A549 (cell line): Measurements from ENCODE around the gene PTPRH. TPM values are rescaled to one million over a fixed set of nuclear protein-coding genes. Genes with fewer than 3 reads are reported as not detected.
A peak's percentile ranks its signal among the peaks of the same experiment; 100 is the strongest.

Experiments used
- ATAC-seq, 2 experiments: fragments of 200-7000 bp in 1 of 2; fragments of >200 bp in 1 of 2; cut with Nextera tagmentation in 1 of 2; cut with Tn5 transposase in 1 of 2; 3 replicates each; pipeline versions ENCODE4 v1.8.0 to v1.9.1; 2018 to 2020; ENCODE audit warnings: mild to moderate bottlenecking in 1 of 2, moderate library complexity in 1 of 2
- CTCF ChIA-PET: fragments of 300-600 bp; sonication (Branson Sonifier 250); formaldehyde crosslinking; extraction: SDS; loops from one replicate; lab custom pipeline; 2021; ENCODE audit warnings: antibody characterized with exemption, inconsistent platforms; lab: Yijun Ruan, JAX
- POLR2A ChIA-PET: fragments of 350-600 bp; formaldehyde crosslinking; extraction: SDS; loops from one replicate; lab custom pipeline; 2021; ENCODE audit warnings: antibody characterized with exemption, inconsistent platforms; lab: Yijun Ruan, JAX
- DNase-seq, 2 experiments: peaks; one replicate each; pipeline versions ENCODE4 v3.0.0 to v3.0.0-alpha.2; 2011 to 2016; ENCODE audit warnings: low read depth in 1 of 2, low spot score in 1 of 2
- FAIRE-seq: peaks from 2 replicates; lab custom pipeline; 2011; peaks lifted over from hg19 to GRCh38; lab: Jason Lieb, UNC
- H3K27ac ChIP-seq, 2 experiments: fragments of >200 bp; sonication (Bioruptor Twin); formaldehyde crosslinking; 3 replicates each; pipeline ENCODE4 v1.5.1; 2016 to 2017
- H3K4me1 ChIP-seq: fragments of >200 bp; sonication (Bioruptor Twin); formaldehyde crosslinking; 3 replicates; pipeline ENCODE4 v1.6.1; 2016
- H3K4me2 ChIP-seq: fragments of >200 bp; sonication (Bioruptor Twin); formaldehyde crosslinking; 3 replicates; pipeline ENCODE4 v1.6.1; 2016
- H3K4me3 ChIP-seq: fragments of >200 bp; sonication (Bioruptor Twin); formaldehyde crosslinking; 3 replicates; pipeline ENCODE4 v1.5.1; 2016
- H3K9me3 ChIP-seq: fragments of >200 bp; sonication (Bioruptor Twin); formaldehyde crosslinking; 3 replicates; pipeline ENCODE4 v1.6.1; 2016
- ATOH8 ChIP-seq: fragments of 250-450 bp; sonication (Bioruptor Pico); IDR thresholded peaks from 2 replicates; pipeline ENCODE4 v1.5.0; 2020; ENCODE audit warnings: low read depth, mild to moderate bottlenecking, moderate library complexity
- BCL3 ChIP-seq: fragments of >200 bp; sonication (Bioruptor Twin); formaldehyde crosslinking; IDR thresholded peaks from 3 replicates; pipeline ENCODE4 v1.6.1; 2016
- BHLHE40 ChIP-seq: IDR thresholded peaks from 2 replicates; pipeline ENCODE4 v1.6.1; 2012; ENCODE audit warnings: low read depth, low read length, inconsistent platforms
- CEBPB ChIP-seq, 2 experiments: fragments of >200 bp in 1 of 2; sonication (Bioruptor Twin) in 1 of 2; formaldehyde crosslinking in 1 of 2; IDR thresholded peaks; 2 replicates each; pipeline ENCODE4 v1.6.1; 2012 to 2016
- CHD2 ChIP-seq: fragments of 150-350 bp; IDR thresholded peaks from 2 replicates; pipeline ENCODE4 v1.6.1; 2014; ENCODE audit warnings: low read length; ENCODE audit not compliant: partially characterized antibody
- CHD4 ChIP-seq: fragments of 200-600 bp; sonication (generic); IDR thresholded peaks from 2 replicates; pipeline ENCODE4 v1.6.1; 2016; ENCODE audit warnings: antibody characterized with exemption, mild to moderate bottlenecking, borderline replicate concordance
- CTCF ChIP-seq: fragments of >200 bp; sonication (Bioruptor Twin); formaldehyde crosslinking; IDR thresholded peaks from 3 replicates; pipeline ENCODE4 v1.5.1; 2016
- E2F6 ChIP-seq: IDR thresholded peaks from 2 replicates; pipeline ENCODE4 v1.6.1; 2012; ENCODE audit warnings: low read depth, borderline replicate concordance
- EHF ChIP-seq: fragments of 250-450 bp; sonication (Bioruptor Pico); IDR thresholded peaks from 2 replicates; pipeline ENCODE4 v1.5.0; 2020; ENCODE audit warnings: mild to moderate bottlenecking
- EHMT2 ChIP-seq: fragments of 200-600 bp; sonication (generic); IDR thresholded peaks from 2 replicates; pipeline ENCODE4 v1.6.1; 2016; ENCODE audit warnings: antibody characterized with exemption, low read depth, mild to moderate bottlenecking, moderate library complexity
- FOSB ChIP-seq: fragments of 250-450 bp; sonication (Bioruptor Pico); IDR thresholded peaks from 2 replicates; pipeline ENCODE4 v1.5.0; 2020; ENCODE audit warnings: mild to moderate bottlenecking, moderate library complexity
- FOXS1 ChIP-seq: fragments of 250-450 bp; sonication (Bioruptor Pico); IDR thresholded peaks from 2 replicates; pipeline ENCODE4 v1.5.0; 2020; ENCODE audit warnings: mild to moderate bottlenecking, moderate library complexity
- GATA3 ChIP-seq: IDR thresholded peaks from 2 replicates; pipeline ENCODE4 v1.6.1; 2012; ENCODE audit warnings: borderline replicate concordance
- HDAC2 ChIP-seq: fragments of 200-600 bp; sonication (generic); IDR thresholded peaks from 2 replicates; pipeline ENCODE4 v1.6.1; 2016
- HES2 ChIP-seq: fragments of >200 bp; sonication (Bioruptor Twin); formaldehyde crosslinking; IDR thresholded peaks from 2 replicates; pipeline ENCODE4 v1.6.1; 2016
- HMGXB4 ChIP-seq: fragments of 250-450 bp; sonication (Bioruptor Pico); IDR thresholded peaks from 2 replicates; pipeline ENCODE4 v1.5.0; 2021; ENCODE audit warnings: mild to moderate bottlenecking, moderate library complexity, borderline replicate concordance
- HOXA7 ChIP-seq: fragments of 250-450 bp; sonication (Bioruptor Pico); IDR thresholded peaks from 2 replicates; pipeline ENCODE4 v1.5.0; 2020; ENCODE audit warnings: mild to moderate bottlenecking, moderate library complexity
- JUN ChIP-seq, 2 experiments: fragments of >200 bp; sonication (Bioruptor Twin); formaldehyde crosslinking; IDR thresholded peaks; 2 replicates in 1 of 2; 3 replicates in 1 of 2; pipeline ENCODE4 v1.6.1; 2016 to 2017
- KDM5A ChIP-seq: fragments of 200-600 bp; sonication (generic); IDR thresholded peaks from 2 replicates; pipeline ENCODE4 v1.6.1; 2016; ENCODE audit warnings: antibody characterized with exemption, mild to moderate bottlenecking
- MAZ ChIP-seq: fragments of 150-350 bp; IDR thresholded peaks from 2 replicates; pipeline ENCODE4 v1.6.1; 2014; ENCODE audit warnings: antibody characterized with exemption, low read depth, low read length, borderline replicate concordance
- NFE2L2 ChIP-seq: fragments of 150-350 bp; conservative IDR thresholded peaks from 2 replicates; pipeline ENCODE4 v1.6.1; 2014; ENCODE audit warnings: low read length
- NR3C1 ChIP-seq: fragments of >200 bp; sonication (Bioruptor Twin); formaldehyde crosslinking; IDR thresholded peaks from 3 replicates; pipeline ENCODE4 v1.6.1; 2017
- PBX3 ChIP-seq: IDR thresholded peaks from 2 replicates; pipeline ENCODE4 v1.6.1; 2012
- POLR2A ChIP-seq: IDR thresholded peaks from 2 replicates; pipeline ENCODE4 v1.6.1; 2012; ENCODE audit warnings: mild to moderate bottlenecking, low read length
- RAD21 ChIP-seq, 2 experiments: fragments of >200 bp in 1 of 2; sonication (Bioruptor Twin) in 1 of 2; formaldehyde crosslinking in 1 of 2; IDR thresholded peaks in 1 of 2; conservative IDR thresholded peaks in 1 of 2; 2 replicates in 1 of 2; 3 replicates in 1 of 2; pipeline ENCODE4 v1.6.1; 2012 to 2018; ENCODE audit warnings: inconsistent platforms in 1 of 2
- SMC3 ChIP-seq: fragments of >200 bp; sonication (Bioruptor Twin); formaldehyde crosslinking; IDR thresholded peaks from 3 replicates; pipeline ENCODE4 v1.6.1; 2018; ENCODE audit warnings: inconsistent platforms
- SREBF2 ChIP-seq: fragments of 450-650 bp; IDR thresholded peaks from 2 replicates; pipeline ENCODE4 v1.6.1; 2014; ENCODE audit warnings: mild to moderate bottlenecking, moderate library complexity
- TP53 ChIP-seq: fragments of 250-450 bp; sonication (Bioruptor Pico); IDR thresholded peaks from 2 replicates; pipeline ENCODE4 v1.5.0; 2021; ENCODE audit warnings: mild to moderate bottlenecking, moderate library complexity
- ZSCAN20 ChIP-seq: fragments of 250-450 bp; sonication (Bioruptor Pico); IDR thresholded peaks from 2 replicates; pipeline ENCODE4 v1.8.0; 2022; ENCODE audit warnings: mild to moderate bottlenecking, moderate library complexity
- WGBS: methylation state at CpG from one replicate; pipeline ENCODE4 v1.1.6; 2017; ENCODE audit errors: missing lambda C conversion rate; 5-methylcytosine and 5-hydroxymethylcytosine counted together
- polyA plus RNA-seq, 4 experiments: library from polyadenylated mRNA; depleted of rRNA in 3 of 4; stranded (reverse); fragments of >200 nt; fragmentation: RNase III in 1 of 4; extraction: RNeasy Plus Mini Kit Qiagen cat#74134 plus additional on column Dnase treatment in 1 of 4; gene quantifications; 2 replicates in 3 of 4; 3 replicates in 1 of 4; pipeline ENCODE4 v1.2.3, GENCODE V29; 2011 to 2017

Gene PTPRH
- polyA plus RNA-seq, 2 of the 4 experiments (the other 2 are of a cell fraction): 1.6 to 4.2 TPM

GRCh38 chr19:55213547-55213946 is 4.2 kb upstream of the PTPRH start:
- ChIA-PET POLR2A (interaction anchor here (1.2 kb wide), 1 partner anchor 46 kb away, joined by 3 read pairs; the partner anchor contains the start of gene PPP6R1), CTCF (interaction anchor here (0.8 to 1.5 kb wide), 3 partner anchors 46 to 88 kb away, joined by 3 to 6 read pairs (median 3); partner anchors contain the start of gene PPP6R1)
- DNase-seq: no peak
- TF ChIP-seq FOSB (CRISPR knock-in tag) (no peak), BCL3 (no peak), ATOH8 (CRISPR knock-in tag) (no peak), NFE2L2 (no peak), ZSCAN20 (CRISPR knock-in tag) (no peak), HMGXB4 (CRISPR knock-in tag) (no peak)
- H3K4me1 ChIP-seq: peaks cover 39% of the 10 kb centered on the region
- ATAC-seq: no peak
- FAIRE-seq: no peak
- H3K4me3 ChIP-seq: no peak overlapping the region
- no peaks in the 10 kb centered on the region for H3K9me3 ChIP-seq
- WGBS: 83% methylated on average over 7 of the region's 7 CpGs
- no peak overlapping the region for H3K4me2 ChIP-seq
- H3K27ac ChIP-seq: no peak overlapping the region

GRCh38 chr19:55212447-55212846 is 3.1 kb upstream of the PTPRH start:
- no peak overlapping the region for H3K4me3 ChIP-seq
- POLR2A ChIA-PET: no interaction called here
- no peak overlapping the region for H3K27ac ChIP-seq
- no peak for TF ChIP-seq MAZ
- TF ChIP-seq CHD4: no peak
- no peak for TF ChIP-seq KDM5A
- no peak for TF ChIP-seq HDAC2
- no peak for TF ChIP-seq POLR2A
- TF ChIP-seq BCL3: no peak
- no peak for TF ChIP-seq NR3C1
- no peak for TF ChIP-seq HES2
- no peak for TF ChIP-seq SREBF2
- TF ChIP-seq SMC3: peak; percentile 53; the same call in 2 of the 3 replicates
- TF ChIP-seq JUN (IDR thresholded peaks at IDR 0.05): no peak
- TF ChIP-seq CEBPB (IDR thresholded peaks at IDR 0.05): no peak
- TF ChIP-seq RAD21 (conservative IDR thresholded peaks at IDR 0.05 in 1 of 2, IDR thresholded peaks at IDR 0.05 in 1 of 2): peak; percentile 61 to 83
- no peak for TF ChIP-seq TP53 (CRISPR knock-in tag)
- no peak for TF ChIP-seq E2F6
- TF ChIP-seq GATA3: peak; percentile 43; the same call in 1 of the 2 replicates
- TF ChIP-seq CHD2: no peak
- no peak for TF ChIP-seq EHMT2
- TF ChIP-seq NFE2L2: no peak
- TF ChIP-seq CTCF: peak; percentile 36; the same call in 2 of the 3 replicates
- no peak for TF ChIP-seq HOXA7
- no peak for TF ChIP-seq FOXS1 (CRISPR knock-in tag)
- TF ChIP-seq BHLHE40: no peak
- TF ChIP-seq PBX3: no peak
- no peak for TF ChIP-seq EHF (CRISPR knock-in tag)
- TF ChIP-seq, all 56 proteins: peak for 4
- CTCF ChIA-PET: interaction anchor here (0.9 to 1.5 kb wide), 6 partner anchors 8 to 89 kb away, joined by 3 to 6 read pairs (median 3); no protein-coding TSS in a partner anchor
- peak in 1 of 2 experiments; percentile 17; a peak in 3 of 6 replicates for ATAC-seq
- Histone ChIP-seq H3K4me2 (no peak overlapping the region), H3K9me3 (no peaks in the 10 kb centered on the region), H3K4me1 (peaks cover 39% of the 10 kb centered on the region)
- WGBS: 48% methylated on average over 3 of the region's 3 CpGs
- peak; percentile 73 to 81 for DNase-seq
- no peak for FAIRE-seq
